K562 (cell line): ENCODE results near the gene DYDC1. TPM values are rescaled to one million over a fixed set of nuclear protein-coding genes. Genes with fewer than 3 reads are reported as not detected.

Source experiments
- ATAC-seq: fragments of 200-7000 bp; cut with Tn5 transposase; 3 replicates; pipeline ENCODE4 v1.9.1; 2020; ENCODE audit warnings: moderate library complexity
- BruUV-seq: library from RNA; stranded (reverse); fragments of 400-500 nt; replicated peaks from 2 replicates; lab custom pipeline; 2021; lab: Mats Ljungman, UMichigan
- CTCF ChIA-PET: fragments of 300-600 bp; formaldehyde crosslinking; extraction: SDS; loops from one replicate; lab custom pipeline; 2021; ENCODE audit warnings: low intra/inter-chr PET ratio; lab: Yijun Ruan, JAX
- POLR2A ChIA-PET: fragments of 300-600, 350-650 bp; sonication (Branson Sonifier 250); formaldehyde crosslinking; extraction: SDS; loops from one replicate; lab custom pipeline; 2021; ENCODE audit warnings: antibody characterized with exemption, inconsistent platforms; lab: Yijun Ruan, JAX
- DNase-seq, 4 experiments: peaks; one replicate each; pipeline versions ENCODE4 v3.0.0 to v3.0.0-alpha.2; 2011 to 2018; ENCODE audit warnings: low spot score in 3 of 4, mixed read lengths in 3 of 4; ENCODE audit errors: extremely low read depth in 1 of 4
- FAIRE-seq: peaks from 2 replicates; lab custom pipeline; 2011; peaks lifted over from hg19 to GRCh38; lab: Jason Lieb, UNC
- H2AFZ ChIP-seq: 2 replicates; pipeline ENCODE4 v1.6.0; 2011; ENCODE audit warnings: low read depth, low read length, control low read depth, inconsistent platforms
- H3K27ac ChIP-seq: fragments of 200-600 bp; 3 replicates; pipeline ENCODE4 v1.8.0; 2011; ENCODE audit warnings: low read depth, mild to moderate bottlenecking, control low read depth, inconsistent platforms, low read length, moderate library complexity, mixed read lengths; ENCODE audit errors: extremely low read depth
- H3K27me3 ChIP-seq, 2 experiments: fragments of 300-600 bp in 1 of 2; 2 replicates in 1 of 2; 3 replicates in 1 of 2; pipeline versions ENCODE4 v1.6.0 to v1.8.0; 2011; ENCODE audit warnings: inconsistent platforms in 2 of 2, low read length in 2 of 2, mild to moderate bottlenecking in 1 of 2, mixed read lengths in 1 of 2, moderate library complexity in 1 of 2; ENCODE audit not compliant: control insufficient read depth in 2 of 2, insufficient read depth in 2 of 2
- H3K36me3 ChIP-seq: fragments of 300-600 bp; 3 replicates; pipeline ENCODE4 v1.8.0; 2011; ENCODE audit warnings: mild to moderate bottlenecking, low read length, inconsistent platforms; ENCODE audit not compliant: control insufficient read depth, insufficient read depth
- H3K4me1 ChIP-seq, 2 experiments: fragments of 200-600 bp in 1 of 2; replicated peaks in 1 of 2; 2 replicates in 1 of 2; 3 replicates in 1 of 2; pipeline versions ENCODE4 v1.5.1 to v1.8.0; 2011; ENCODE audit warnings: inconsistent platforms in 2 of 2, low read length in 2 of 2, mild to moderate bottlenecking in 1 of 2, mixed read lengths in 1 of 2, moderate library complexity in 1 of 2; ENCODE audit not compliant: control insufficient read depth in 2 of 2, insufficient read depth in 2 of 2
- H3K4me2 ChIP-seq: 2 replicates; pipeline ENCODE4 v1.6.1; 2011; ENCODE audit warnings: low read length, control low read depth, inconsistent platforms, mixed read lengths; ENCODE audit not compliant: insufficient read depth
- H3K4me3 ChIP-seq: fragments of 200-600 bp; sonication (generic), shearing (Covaris generic); 2 replicates; pipeline ENCODE4 v1.5.1; 2016; ENCODE audit warnings: control low read depth, inconsistent platforms
- H3K79me2 ChIP-seq: fragments of 200-600 bp; 3 replicates; pipeline ENCODE4 v1.8.0; 2011; ENCODE audit warnings: low read length, inconsistent platforms; ENCODE audit not compliant: control insufficient read depth, insufficient read depth
- H3K9ac ChIP-seq, 2 experiments: 2 replicates each; pipeline versions ENCODE4 v1.6.0 to v1.6.1; 2011; ENCODE audit warnings: low read depth in 2 of 2, low read length in 2 of 2, control low read depth in 1 of 2, inconsistent platforms in 1 of 2, mild to moderate bottlenecking in 1 of 2, mixed read lengths in 1 of 2; ENCODE audit not compliant: insufficient read depth in 1 of 2
- H3K9me1 ChIP-seq: one replicate; pipeline ENCODE4 v1.6.0; 2011; ENCODE audit warnings: inconsistent platforms, mild to moderate bottlenecking, low read length, moderate library complexity; ENCODE audit not compliant: control insufficient read depth, insufficient read depth
- H3K9me3 ChIP-seq: replicated peaks from 2 replicates; pipeline ENCODE4 v1.5.1; 2011; ENCODE audit warnings: low read depth, low read length, inconsistent platforms; ENCODE audit not compliant: control insufficient read depth, insufficient read depth
- H4K20me1 ChIP-seq: replicated peaks from 2 replicates; pipeline ENCODE4 v1.6.1; 2011; ENCODE audit warnings: low read length, inconsistent platforms, mixed read lengths; ENCODE audit not compliant: control insufficient read depth, insufficient read depth
- BMI1 ChIP-seq: fragments of 150-350 bp; IDR thresholded peaks from 2 replicates; pipeline ENCODE4 v1.6.1; 2014; ENCODE audit warnings: low read length
- CREBBP ChIP-seq: IDR thresholded peaks from one replicate; pipeline ENCODE4 v1.6.1; 2012; ENCODE audit warnings: low read depth, mild to moderate bottlenecking, control low read depth, inconsistent platforms, low read length
- CREM ChIP-seq: IDR thresholded peaks from 2 replicates; pipeline ENCODE4 v1.6.1; 2014; ENCODE audit warnings: antibody characterized with exemption, low read depth
- EGR1 ChIP-seq: fragments of 450-650 bp; conservative IDR thresholded peaks from 2 replicates; pipeline ENCODE4 v1.6.1; 2017; ENCODE audit warnings: mild to moderate bottlenecking
- GTF2F1 ChIP-seq: IDR thresholded peaks from 2 replicates; pipeline ENCODE4 v1.6.1; 2011; ENCODE audit warnings: low read depth, low read length, improper control_type of control experiment
- HCFC1 ChIP-seq: IDR thresholded peaks from 2 replicates; pipeline ENCODE4 v1.6.1; 2012; ENCODE audit warnings: low read depth, low read length, improper control_type of control experiment
- RNF2 ChIP-seq: sonication (generic); IDR thresholded peaks from 2 replicates; pipeline ENCODE4 v1.6.1; 2016
- SMARCB1 ChIP-seq: IDR thresholded peaks from 2 replicates; pipeline ENCODE4 v1.6.1; 2011; ENCODE audit warnings: improper control_type of control experiment, low read depth; ENCODE audit not compliant: insufficient read length
- TRIM28 ChIP-seq: fragments of 450-650 bp; IDR thresholded peaks from 2 replicates; pipeline ENCODE4 v1.6.1; 2017
- TSC22D4 ChIP-seq: fragments of 450-650 bp; IDR thresholded peaks from 2 replicates; pipeline ENCODE4 v1.6.1; 2016; ENCODE audit warnings: missing genetic modification characterization, missing biosample characterization, control low read depth
- ZNF140 ChIP-seq: fragments of 250-450 bp; sonication (Bioruptor Pico); IDR thresholded peaks from 2 replicates; pipeline ENCODE4 v1.8.0; 2021; ENCODE audit warnings: moderate library complexity, mild to moderate bottlenecking, inconsistent platforms
- ZNF174 ChIP-seq: fragments of 250-450 bp; sonication (Bioruptor Pico); IDR thresholded peaks from 2 replicates; pipeline ENCODE4 v1.4.0; 2020; ENCODE audit warnings: mild to moderate bottlenecking
- ZNF274 ChIP-seq: IDR thresholded peaks from 2 replicates; pipeline ENCODE4 v1.6.1; 2011; ENCODE audit warnings: low read depth, mild to moderate bottlenecking, low read length, moderate library complexity, borderline replicate concordance
- WGBS: fragments of 100-300 bp; shearing (Covaris generic); methylation state at CpG from one replicate; pipeline ENCODE4 v1.1.6; 2016; ENCODE audit warnings: low coverage, mixed read lengths; ENCODE audit not compliant: insufficient coverage; ENCODE audit errors: missing lambda C conversion rate; 5-methylcytosine and 5-hydroxymethylcytosine counted together
- in situ Hi-C: fragments of 300-500 bp; cut with MboI; formaldehyde crosslinking; loops from 4 replicates; pipeline ENCODE4 v1.15.0; 2018; ENCODE audit warnings: inconsistent platforms, mixed read lengths
- intact Hi-C: fragments of 100-400 bp; cut with micrococcal nuclease; formaldehyde crosslinking; loops from 2 replicates; pipeline ENCODE4 v1.14.2; 2022
- polyA plus RNA-seq, 8 experiments: library from polyadenylated mRNA; depleted of rRNA in 4 of 8; stranded (reverse) in 5 of 8; unstranded in 3 of 8; fragments of >200 nt; fragmentation: Nextera tagmentation in 2 of 8; fragmentation: Illumina TruSeq in 1 of 8; extraction: Ambion mirVana in 2 of 8; extraction: Trizol in 1 of 8; gene quantifications; 2 replicates each; pipeline versions ENCODE4 v1.2.1 to v1.2.3, GENCODE V29; 2011 to 2014; ENCODE audit warnings: inconsistent platforms in 1 of 8, missing spikeins in 1 of 8
- total RNA-seq, 7 experiments: library from RNA; depleted of rRNA in 6 of 7; stranded (reverse); fragments of >200 nt in 6 of 7; fragmentation: Illumina TruSeq in 2 of 7; extraction: Trizol in 2 of 7; gene quantifications; 2 replicates each; pipeline versions ENCODE4 v1.2.1 to v1.2.3, GENCODE V29; 2011 to 2021; ENCODE audit warnings: low replicate concordance in 1 of 7

Gene DYDC1
- total and polyA plus RNA-seq, 9 of the 15 experiments (the other 6 are each of a cell fraction or from before 2014, with no cell fraction given) = not detected

GRCh38 chr10:80365510-80365909 lies 9.0 kb upstream of the DYDC1 start:
- CTCF ChIA-PET = no interaction called here
- 0% methylated on average over 1 of the region's 1 CpG for WGBS
- H3K9ac ChIP-seq = no peak overlapping the region
- H3K4me2 ChIP-seq = no peak overlapping the region
- no TSS peak for BruUV-seq
- H3K4me1 ChIP-seq = no peaks in the 10 kb centered on the region
- H3K9me3 ChIP-seq = no peaks in the 10 kb centered on the region
- H3K4me3 ChIP-seq = no peak overlapping the region
- no peak overlapping the region for H3K27ac ChIP-seq
- ATAC-seq (no peak), DNase-seq (no peak), FAIRE-seq (no peak)
- no peaks in the 10 kb centered on the region for H4K20me1 ChIP-seq
- H3K36me3 ChIP-seq = no peaks in the 10 kb centered on the region
- no peaks in the 10 kb centered on the region for H3K9me1 ChIP-seq
- in situ Hi-C loops = no loop called here
- intact Hi-C loops = no loop called here
- H2AFZ ChIP-seq = no peak overlapping the region
- no peaks in the 10 kb centered on the region for H3K27me3 ChIP-seq
- POLR2A ChIA-PET = interaction anchor here (0.6 to 1.2 kb wide), 3 partner anchors 8 to 38 kb away, joined by 3 to 5 read pairs (median 3); no protein-coding TSS in a partner anchor
- no peaks in the 10 kb centered on the region for H3K79me2 ChIP-seq
- TF ChIP-seq ZNF140 (CRISPR knock-in tag) (no peak), CREBBP (no peak), CREM (no peak), BMI1 (no peak), ZNF274 (no peak), GTF2F1 (no peak), RNF2 (no peak), EGR1 (no peak), TSC22D4 (no peak), TRIM28 (no peak), ZNF174 (CRISPR knock-in tag) (no peak), HCFC1 (no peak), SMARCB1 (no peak)
- TF ChIP-seq, all 486 proteins: peak for 0
